ENCODE data around the gene MACROD2. TPM values are rescaled to one million over a fixed set of nuclear protein-coding genes. Genes with fewer than 3 reads are reported as not detected.
A peak's percentile ranks its signal among the peaks of the same experiment; 100 is the strongest.

MACROD2 gene
- total and polyA plus RNA-seq, 2 experiments from 2014 or later, result 2.8 to 4.3 TPM

- H3F3A ChIP-seq (replicated peaks; ENCODE audit: low read depth), result no peaks in the 10 kb centered on the region
- no peak overlapping the region for H3K4me3 ChIP-seq
- H3K36me3 Mint-ChIP-seq (ENCODE audit: low read depth), result no peaks in the 10 kb centered on the region
- TF ChIP-seq POLR2AphosphoS5 (IDR thresholded peaks at IDR 0.05; ENCODE audit: low read depth), result no peak
- no peak for TF ChIP-seq EZH2phosphoT487 (IDR thresholded peaks at IDR 0.05; ENCODE audit: unreplicated experiment)
- no peak for TF ChIP-seq ZNF114 (CRISPR knock-in tag; IDR thresholded peaks at IDR 0.05)
- no peak for TF ChIP-seq ZNF462 (CRISPR knock-in tag; IDR thresholded peaks at IDR 0.05)
- TF ChIP-seq CTCF (conservative IDR thresholded peaks at IDR 0.05; ENCODE audit: low read depth in 2 of 2), result no peak
- TF ChIP-seq JUNB (IDR thresholded peaks at IDR 0.05; ENCODE audit: unreplicated experiment), result no peak
- H3K27me3 Mint-ChIP-seq (ENCODE audit: insufficient read depth, low read depth, poor library complexity), result peaks cover 4% of the 10 kb centered on the region
- no peak overlapping the region for H3K4me2 ChIP-seq
- H3K27ac ChIP-seq (ENCODE audit: low read depth), result no peak overlapping the region
- no peaks in the 10 kb centered on the region; the same call in 2 of the 3 replicates for H3K9me3 Mint-ChIP-seq
- DNase-seq (ENCODE audit: low spot score) (no peak), ATAC-seq (no peak)
- H3K4me1 ChIP-seq (ENCODE audit: insufficient read depth), result peaks cover 22% of the 10 kb centered on the region
- peak overlapping the region; percentile 67; the same call in 1 of the 2 replicates for H2AFZ ChIP-seq
- H3K9me2 ChIP-seq (ENCODE audit: insufficient read depth), result peaks cover 18% of the 10 kb centered on the region; the same call in 1 of the 2 replicates
- H3K79me2 ChIP-seq (replicated peaks; ENCODE audit: insufficient read depth), result no peaks in the 10 kb centered on the region
- no peaks in the 10 kb centered on the region for H3K27me3 ChIP-seq (ENCODE audit: insufficient read depth)
- H3K27ac Mint-ChIP-seq, result no peak overlapping the region
- no peaks in the 10 kb centered on the region for H4K20me1 ChIP-seq (replicated peaks; ENCODE audit: insufficient read depth)
- no peaks in the 10 kb centered on the region for H3K36me3 ChIP-seq (ENCODE audit: insufficient read depth)
- no peak overlapping the region for H3K4me3 Mint-ChIP-seq
- peaks cover 38% of the 10 kb centered on the region for H3K4me1 Mint-ChIP-seq
Measured at GRCh38 chr20:16061351-16061750, 2066.0 kb downstream of the MACROD2 start.

Data from GM23338 (cell line).